Hepatocyte (in vitro differentiated cells): ENCODE results near the gene HIVEP2. TPM values are rescaled to one million over a fixed set of nuclear protein-coding genes. Genes with fewer than 3 reads are reported as not detected.

Experiments used
- DNase-seq: peaks from one replicate; pipeline ENCODE4 v3.0.0-alpha.2; 2016; ENCODE audit warnings: low spot score
- H2AFZ ChIP-seq: fragments of 200-600 bp; sonication (generic); 2 replicates; pipeline ENCODE4 v1.6.0; 2016; ENCODE audit warnings: antibody characterized with exemption, mild to moderate bottlenecking
- H3K27ac ChIP-seq: fragments of 200-600 bp; sonication (generic); 2 replicates; pipeline ENCODE4 v1.5.1; 2016; ENCODE audit warnings: mild to moderate bottlenecking
- H3K27me3 ChIP-seq: fragments of 200-600 bp; sonication (generic); 2 replicates; pipeline ENCODE4 v1.6.1; 2016
- H3K36me3 ChIP-seq: fragments of 200-600 bp; sonication (generic); replicated peaks from 2 replicates; pipeline ENCODE4 v1.5.1; 2016; ENCODE audit warnings: low read depth; ENCODE audit not compliant: insufficient read depth
- H3K4me1 ChIP-seq: fragments of 200-600 bp; sonication (generic); 2 replicates; pipeline ENCODE4 v1.5.1; 2016; ENCODE audit warnings: mild to moderate bottlenecking, moderate library complexity; ENCODE audit not compliant: insufficient read depth
- H3K4me2 ChIP-seq: fragments of 200-600 bp; sonication (generic); 2 replicates; pipeline ENCODE4 v1.6.0; 2016
- H3K4me3 ChIP-seq: fragments of 200-600 bp; sonication (generic); 2 replicates; pipeline ENCODE4 v1.5.1; 2016; ENCODE audit warnings: mild to moderate bottlenecking
- H3K79me2 ChIP-seq: fragments of 200-600 bp; sonication (generic); 2 replicates; pipeline ENCODE4 v1.6.0; 2017; ENCODE audit warnings: mild to moderate bottlenecking
- H3K9me2 ChIP-seq: fragments of 200-600 bp; sonication (generic); replicated peaks from 2 replicates; pipeline ENCODE4 v1.6.0; 2017; ENCODE audit warnings: mild to moderate bottlenecking; ENCODE audit not compliant: insufficient read depth
- H3K9me3 ChIP-seq: fragments of 200-600 bp; sonication (generic); 2 replicates; pipeline ENCODE4 v1.5.1; 2016; ENCODE audit warnings: low read depth, mild to moderate bottlenecking
- H4K20me1 ChIP-seq: fragments of 200-600 bp; sonication (generic); 2 replicates; pipeline ENCODE4 v1.6.0; 2016; ENCODE audit warnings: mild to moderate bottlenecking; ENCODE audit not compliant: insufficient read depth, poor library complexity, severe bottlenecking
- EZH2 ChIP-seq: fragments of 200-600 bp; sonication (generic); IDR thresholded peaks from 2 replicates; pipeline ENCODE4 v1.6.1; 2016; ENCODE audit warnings: antibody characterized with exemption, mild to moderate bottlenecking, borderline replicate concordance
- EZH2phosphoT487 ChIP-seq: fragments of 200-600 bp; sonication (generic); IDR thresholded peaks from one replicate; pipeline ENCODE4 v1.6.1; 2018; ENCODE audit warnings: antibody characterized with exemption, mild to moderate bottlenecking, low read depth, moderate library complexity; ENCODE audit not compliant: unreplicated experiment, severe bottlenecking
- WGBS: methylation state at CpG from one replicate; pipeline ENCODE4 v1.1.6; 2016; ENCODE audit warnings: low lambda C conversion rate; ENCODE audit errors: missing lambda C conversion rate; 5-methylcytosine and 5-hydroxymethylcytosine counted together
- polyA plus RNA-seq: library from polyadenylated mRNA; unstranded; fragments of >200 nt; fragmentation: Nextera tagmentation; extraction: Ambion mirVana; gene quantifications from 2 replicates; pipeline ENCODE4 v1.2.1, GENCODE V29; 2016
- total RNA-seq: library from RNA; depleted of rRNA; stranded (reverse); fragments of >200 nt; gene quantifications from 2 replicates; pipeline ENCODE4 v1.2.3, GENCODE V29; 2014
- TF ChIP-seq, protein P1 (sequence below): fragments of 200-600 bp; sonication (generic); IDR thresholded peaks from 2 replicates; pipeline ENCODE4 v1.5.1; 2016; ENCODE audit warnings: antibody characterized with exemption, mild to moderate bottlenecking; ENCODE audit not compliant: poor library complexity

The HIVEP2 gene
- total and polyA plus RNA-seq, 2 experiments from 2014 or later: 3.3 to 9.4 TPM

- H3K27ac ChIP-seq: no peak overlapping the region
- DNase-seq: peak; percentile 8
- peaks cover 16% of the 10 kb centered on the region for H3K4me1 ChIP-seq
- no peak for TF ChIP-seq EZH2phosphoT487
- TF ChIP-seq, protein P1, sequence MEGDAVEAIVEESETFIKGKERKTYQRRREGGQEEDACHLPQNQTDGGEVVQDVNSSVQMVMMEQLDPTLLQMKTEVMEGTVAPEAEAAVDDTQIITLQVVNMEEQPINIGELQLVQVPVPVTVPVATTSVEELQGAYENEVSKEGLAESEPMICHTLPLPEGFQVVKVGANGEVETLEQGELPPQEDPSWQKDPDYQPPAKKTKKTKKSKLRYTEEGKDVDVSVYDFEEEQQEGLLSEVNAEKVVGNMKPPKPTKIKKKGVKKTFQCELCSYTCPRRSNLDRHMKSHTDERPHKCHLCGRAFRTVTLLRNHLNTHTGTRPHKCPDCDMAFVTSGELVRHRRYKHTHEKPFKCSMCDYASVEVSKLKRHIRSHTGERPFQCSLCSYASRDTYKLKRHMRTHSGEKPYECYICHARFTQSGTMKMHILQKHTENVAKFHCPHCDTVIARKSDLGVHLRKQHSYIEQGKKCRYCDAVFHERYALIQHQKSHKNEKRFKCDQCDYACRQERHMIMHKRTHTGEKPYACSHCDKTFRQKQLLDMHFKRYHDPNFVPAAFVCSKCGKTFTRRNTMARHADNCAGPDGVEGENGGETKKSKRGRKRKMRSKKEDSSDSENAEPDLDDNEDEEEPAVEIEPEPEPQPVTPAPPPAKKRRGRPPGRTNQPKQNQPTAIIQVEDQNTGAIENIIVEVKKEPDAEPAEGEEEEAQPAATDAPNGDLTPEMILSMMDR: no peak
- H4K20me1 ChIP-seq: no peaks in the 10 kb centered on the region
- no peaks in the 10 kb centered on the region for H3K9me2 ChIP-seq
- no peaks in the 10 kb centered on the region for H3K36me3 ChIP-seq
- H3K27me3 ChIP-seq: no peaks in the 10 kb centered on the region
- H3K4me2 ChIP-seq: peak overlapping the region; percentile 46
- H2AFZ ChIP-seq: no peak overlapping the region
- no peaks in the 10 kb centered on the region for H3K9me3 ChIP-seq
- H3K4me3 ChIP-seq: no peak overlapping the region
- no peaks in the 10 kb centered on the region for H3K79me2 ChIP-seq
- 37% methylated on average over 6 of the region's 6 CpGs for WGBS
Measured at GRCh38 chr6:142728910-142729481, 216.0 kb downstream of the HIVEP2 start.

DNA sequence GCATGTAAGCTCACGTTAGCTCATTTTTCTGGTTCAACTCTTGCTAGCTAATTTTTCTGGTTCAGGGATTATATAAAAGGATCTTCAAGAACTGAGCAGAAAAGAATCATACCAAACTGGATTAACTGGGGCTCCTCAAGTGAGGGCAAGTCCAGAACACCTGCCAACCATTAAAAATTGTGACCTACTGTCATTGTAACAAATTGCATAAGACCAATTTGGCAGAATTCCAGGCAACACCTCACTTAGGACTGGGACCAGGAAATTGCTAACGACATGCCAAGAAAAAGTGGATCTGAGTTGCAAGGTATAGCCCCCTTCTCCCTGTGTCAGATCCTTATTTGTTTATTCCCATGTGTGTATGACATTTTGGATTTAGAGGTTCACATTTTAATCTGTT is 216.6 kb downstream of the HIVEP2 start:
- DNase-seq: peak; percentile 54
- Histone ChIP-seq H3K9me2 (no peaks in the 10 kb centered on the region), H3K4me3 (no peak overlapping the region), H3K27ac (no peak overlapping the region), H3K4me1 (peaks cover 16% of the 10 kb centered on the region), H2AFZ (no peak overlapping the region), H3K9me3 (no peaks in the 10 kb centered on the region), H3K79me2 (no peaks in the 10 kb centered on the region), H3K27me3 (no peaks in the 10 kb centered on the region), H4K20me1 (no peaks in the 10 kb centered on the region), H3K4me2 (peak overlapping the region; percentile 46), H3K36me3 (no peaks in the 10 kb centered on the region)
- TF ChIP-seq, protein P1: no peak
- 74% methylated on average over 2 of the region's 2 CpGs for WGBS

DNA sequence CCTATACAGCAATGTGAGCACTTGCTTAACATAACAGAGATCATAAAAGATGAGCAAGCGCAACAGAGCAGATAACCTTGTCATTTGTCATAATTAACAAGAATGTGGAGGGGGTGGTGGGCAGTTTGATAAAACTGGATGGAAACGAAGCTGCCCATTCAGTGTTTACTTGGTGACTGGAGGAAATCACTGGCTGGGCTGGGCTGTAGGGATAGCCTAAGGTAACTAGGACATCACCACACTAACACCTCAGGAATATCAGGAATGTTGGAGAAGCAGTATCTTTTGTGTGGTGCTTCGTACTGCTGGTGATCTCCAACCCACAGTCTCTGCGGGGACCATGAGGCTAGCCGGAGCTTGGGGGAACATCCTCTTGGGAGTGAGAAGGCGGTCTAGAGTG is 218.4 kb downstream of the HIVEP2 start:
- Histone ChIP-seq H3K4me1 (peaks cover 16% of the 10 kb centered on the region), H3K27ac (no peak overlapping the region), H3K9me2 (no peaks in the 10 kb centered on the region), H2AFZ (no peak overlapping the region), H3K79me2 (no peaks in the 10 kb centered on the region), H4K20me1 (no peaks in the 10 kb centered on the region), H3K4me3 (no peak overlapping the region), H3K36me3 (no peaks in the 10 kb centered on the region), H3K27me3 (no peaks in the 10 kb centered on the region), H3K9me3 (no peaks in the 10 kb centered on the region), H3K4me2 (no peak overlapping the region)
- 81% methylated on average over 6 of the region's 6 CpGs for WGBS
- peak; percentile 10 for DNase-seq
- TF ChIP-seq, protein P1: no peak
- no peak for TF ChIP-seq EZH2phosphoT487
- no peak for TF ChIP-seq EZH2

DNA sequence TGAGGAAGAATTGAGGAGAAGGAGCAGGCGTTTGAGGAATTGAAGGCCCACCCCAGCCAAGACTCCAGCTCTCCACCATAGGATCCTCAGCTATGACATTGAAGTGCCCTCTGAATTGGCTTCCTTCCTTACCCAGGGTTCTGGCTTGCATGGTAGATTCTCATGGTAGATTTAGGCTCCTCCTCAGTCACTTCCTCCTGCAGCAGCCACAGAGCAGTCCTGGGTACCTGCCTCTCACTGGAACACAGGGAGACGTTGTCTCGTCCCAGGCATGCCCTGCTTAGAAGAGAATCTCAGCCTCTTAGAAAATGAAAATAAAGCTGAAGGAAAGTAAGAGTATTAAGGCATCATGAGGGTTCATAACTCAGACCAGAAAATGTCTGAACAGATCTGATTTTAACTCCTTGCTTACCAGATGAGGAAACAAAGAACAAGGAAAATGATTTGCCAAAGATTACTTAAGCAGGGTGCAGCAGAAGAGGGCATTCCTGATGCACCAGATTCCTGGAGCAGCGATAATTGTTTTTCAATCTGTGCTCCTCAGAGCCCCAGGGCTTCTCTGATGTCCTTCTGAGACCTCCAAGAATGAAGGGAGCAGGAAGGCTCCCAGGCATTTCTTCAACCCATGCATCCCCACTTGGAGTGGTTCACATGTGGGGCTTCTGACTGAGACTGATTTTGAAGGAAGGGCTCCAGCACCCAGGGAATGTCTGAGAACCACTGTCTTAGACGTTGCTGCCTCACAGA is 219.8 kb downstream of the HIVEP2 start:
- H3K4me3 ChIP-seq: no peak overlapping the region
- peaks cover 16% of the 10 kb centered on the region for H3K4me1 ChIP-seq
- no peaks in the 10 kb centered on the region for H3K36me3 ChIP-seq
- H3K9me2 ChIP-seq: no peaks in the 10 kb centered on the region
- no peaks in the 10 kb centered on the region for H3K9me3 ChIP-seq
- H3K27me3 ChIP-seq: no peaks in the 10 kb centered on the region
- no peak overlapping the region for H2AFZ ChIP-seq
- no peak for DNase-seq
- no peaks in the 10 kb centered on the region for H4K20me1 ChIP-seq
- H3K79me2 ChIP-seq: no peaks in the 10 kb centered on the region
- TF ChIP-seq EZH2phosphoT487 (no peak), EZH2 (no peak)
- TF ChIP-seq, protein P1: no peak
- H3K27ac ChIP-seq: no peak overlapping the region
- H3K4me2 ChIP-seq: no peak overlapping the region
- 72% methylated on average over 5 of the region's 5 CpGs for WGBS
